Natural killer cell (primary cell): ENCODE measurements around the gene CCDC9B. TPM values are rescaled to one million over a fixed set of nuclear protein-coding genes. Genes with fewer than 3 reads are reported as not detected.

Experiments used
- ATAC-seq, 3 donors: fragments of 150-1000 bp in 2 of 3; fragments of 200-7000 bp in 1 of 3; cut with Tn5 transposase; 1 replicate in 1 of 3; 2 replicates in 2 of 3; pipeline ENCODE4 v1.10.0; 2021; ENCODE audit warnings: mild to moderate bottlenecking in 2 of 3, moderate library complexity in 2 of 3
- DNase-seq, 2 donors: peaks; one replicate each; pipeline versions ENCODE4 v3.0.0 to v3.0.0-alpha.2; 2013 to 2021; ENCODE audit warnings: mixed read lengths in 1 of 2
- H3K27ac ChIP-seq: one replicate; pipeline ENCODE4 v1.5.1; 2013; ENCODE audit warnings: mild to moderate bottlenecking, low read length
- H3K27me3 ChIP-seq: one replicate; pipeline ENCODE4 v1.6.1; 2013; ENCODE audit warnings: low read length; ENCODE audit not compliant: control insufficient read depth, insufficient read depth
- H3K36me3 ChIP-seq: one replicate; pipeline ENCODE4 v1.6.1; 2013; ENCODE audit warnings: low read length; ENCODE audit not compliant: control insufficient read depth, insufficient read depth
- H3K4me1 ChIP-seq: one replicate; pipeline ENCODE4 v1.6.1; 2013; ENCODE audit warnings: low read length; ENCODE audit not compliant: control insufficient read depth, insufficient read depth
- H3K4me3 ChIP-seq: one replicate; pipeline ENCODE4 v1.5.1; 2013; ENCODE audit warnings: low read length
- H3K9me3 ChIP-seq: one replicate; pipeline ENCODE4 v1.6.1; 2013; ENCODE audit warnings: low read length; ENCODE audit not compliant: control insufficient read depth, insufficient read depth
- H3K27ac Mint-ChIP-seq, 2 donors: one replicate each; pipeline ENCODE4 v1.8.0; 2022; ENCODE audit warnings: mild to moderate bottlenecking in 2 of 2, mixed read lengths in 2 of 2, moderate library complexity in 1 of 2
- H3K27me3 Mint-ChIP-seq, 2 donors: one replicate each; pipeline ENCODE4 v1.8.0; 2022; ENCODE audit warnings: low read depth in 2 of 2, mixed read lengths in 2 of 2
- H3K36me3 Mint-ChIP-seq: one replicate; pipeline ENCODE4 v1.8.0; 2022; ENCODE audit warnings: mixed read lengths
- H3K4me1 Mint-ChIP-seq, 2 donors: one replicate each; pipeline ENCODE4 v1.8.0; 2022; ENCODE audit warnings: mixed read lengths in 2 of 2
- H3K4me3 Mint-ChIP-seq: one replicate; pipeline ENCODE4 v1.8.0; 2022; ENCODE audit warnings: mild to moderate bottlenecking, moderate library complexity, mixed read lengths
- H3K9me3 Mint-ChIP-seq, 2 donors: one replicate each; pipeline ENCODE4 v1.8.0; 2022; ENCODE audit warnings: mixed read lengths in 2 of 2
- CTCF ChIP-seq: fragments of 200-600 bp; IDR thresholded peaks from one replicate; pipeline ENCODE4 v1.8.0; 2022; ENCODE audit warnings: antibody characterized with exemption
- WGBS: methylation state at CpG from one replicate; pipeline ENCODE4 v1.1.7; 2013; ENCODE audit warnings: missing lambda C conversion rate; ENCODE audit not compliant: insufficient coverage; 5-methylcytosine and 5-hydroxymethylcytosine counted together
- intact Hi-C: fragments of 100-400 bp; cut with micrococcal nuclease; formaldehyde crosslinking; loops from one replicate; pipeline ENCODE4 v1.14.2; 2022
- total RNA-seq, 4 donors: library from RNA; stranded (reverse); fragments of 120-200 nt in 1 of 4; gene quantifications; one replicate each; pipeline versions ENCODE4 v1.2.3 to v1.2.4, GENCODE V29; 2013 to 2022

The CCDC9B gene
- total RNA-seq, 3 donors from 2014 or later (not counting 1 experiment from before 2014, with no cell fraction given) = 4.4 to 5.3 (median 4.7) TPM

DNA sequence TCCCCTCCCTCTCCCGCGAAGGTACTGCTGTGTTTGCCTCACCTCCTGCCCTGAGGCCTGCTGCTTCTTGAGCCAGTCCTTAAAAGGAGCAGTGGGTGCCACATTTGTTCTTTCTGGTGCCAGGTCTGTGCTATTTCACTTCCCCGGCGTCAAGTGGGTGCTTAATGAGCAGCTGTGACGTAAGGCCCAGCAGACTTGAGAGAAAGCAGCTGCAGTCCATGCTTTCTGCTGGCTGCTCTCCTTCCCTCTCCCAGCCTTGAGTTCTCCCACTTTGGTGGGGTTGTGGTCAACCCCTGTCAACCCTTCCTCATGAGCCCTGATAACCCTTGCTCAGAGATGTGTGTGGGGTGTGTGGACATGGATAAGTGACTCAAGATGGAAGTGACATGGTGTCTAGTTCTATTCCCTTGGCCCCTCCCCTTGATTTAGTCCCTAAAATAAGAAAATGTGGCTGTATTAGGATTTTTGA is 10.3 kb downstream of the CCDC9B start:
- Histone ChIP-seq H3K36me3 (no peaks in the 10 kb centered on the region), H3K4me3 (no peak overlapping the region), H3K9me3 (no peaks in the 10 kb centered on the region), H3K4me1 (peaks cover 37% of the 10 kb centered on the region), H3K27ac (no peak overlapping the region), H3K27me3 (no peaks in the 10 kb centered on the region)
- H3K9me3 Mint-ChIP-seq = no peaks in the 10 kb centered on the region
- intact Hi-C loops = loop anchor here (10.0 kb wide), 1 partner anchor 116 kb away; no protein-coding TSS in a partner anchor
- no peak for TF ChIP-seq CTCF
- no peaks in the 10 kb centered on the region for H3K36me3 Mint-ChIP-seq
- ATAC-seq = no peak
- DNase-seq = no peak
- no peak overlapping the region for H3K27ac Mint-ChIP-seq
- H3K27me3 Mint-ChIP-seq = peaks cover 0 to 2% of the 10 kb centered on the region in 2 donors
- peaks cover 23 to 43% of the 10 kb centered on the region in 2 donors for H3K4me1 Mint-ChIP-seq
- no peak overlapping the region for H3K4me3 Mint-ChIP-seq
- 77% methylated on average over 5 of the region's 5 CpGs for WGBS

DNA sequence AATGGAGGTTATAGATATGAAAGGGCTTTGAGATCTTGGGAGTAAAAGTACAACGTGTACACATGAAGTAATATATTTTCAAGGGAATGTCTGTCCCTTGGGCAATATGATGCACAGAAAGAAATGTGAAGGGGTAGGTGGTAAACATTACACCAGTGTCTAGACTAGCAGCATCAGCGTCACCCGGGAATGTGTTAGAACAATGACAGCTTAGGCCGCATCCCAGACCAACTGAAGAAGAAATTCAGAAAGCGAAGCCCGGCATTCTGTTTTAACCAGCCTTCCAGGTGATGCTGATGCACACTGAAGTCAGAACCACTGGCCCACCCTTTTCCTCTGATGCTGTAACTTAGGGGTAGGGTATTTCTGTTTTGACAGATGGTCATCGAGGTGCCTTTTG is 10.9 kb downstream of the CCDC9B start:
- peaks cover 39% of the 10 kb centered on the region for H3K4me1 ChIP-seq
- WGBS = 92% methylated on average over 7 of the region's 7 CpGs
- no peaks in the 10 kb centered on the region for H3K36me3 Mint-ChIP-seq
- H3K27ac ChIP-seq = no peak overlapping the region
- H3K4me1 Mint-ChIP-seq = peaks cover 29 to 49% of the 10 kb centered on the region in 2 donors
- no peaks in the 10 kb centered on the region for H3K36me3 ChIP-seq
- no peak overlapping the region for H3K4me3 ChIP-seq
- H3K9me3 Mint-ChIP-seq = no peaks in the 10 kb centered on the region
- H3K4me3 Mint-ChIP-seq = no peak overlapping the region
- no peak for TF ChIP-seq CTCF
- DNase-seq (no peak), ATAC-seq (no peak)
- H3K27me3 Mint-ChIP-seq = peaks cover 0 to 2% of the 10 kb centered on the region in 2 donors
- H3K9me3 ChIP-seq = no peaks in the 10 kb centered on the region
- no peaks in the 10 kb centered on the region for H3K27me3 ChIP-seq
- intact Hi-C loops = loop anchor here (10.0 kb wide), 1 partner anchor 115 kb away; no protein-coding TSS in a partner anchor
- no peak overlapping the region for H3K27ac Mint-ChIP-seq

DNA sequence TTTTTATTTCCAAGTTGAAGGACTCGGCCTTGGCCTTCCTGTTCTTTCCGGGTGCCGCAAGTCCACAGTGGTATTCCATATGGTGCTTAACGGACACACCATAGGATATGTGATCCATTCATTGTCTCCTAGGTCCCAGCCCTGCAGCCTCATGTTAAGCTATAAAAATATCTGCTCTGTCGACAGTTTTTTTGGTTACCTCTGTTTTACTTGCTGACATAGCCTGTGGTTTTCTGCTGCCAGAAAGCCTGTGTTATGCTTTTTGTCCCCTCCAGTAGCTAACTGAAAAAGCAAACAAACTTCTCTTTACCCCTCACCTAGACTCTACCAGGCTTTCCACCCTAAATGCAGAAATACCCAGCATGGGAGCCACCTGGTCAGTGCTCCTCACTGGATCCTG is 12.0 kb downstream of the CCDC9B start:
- Mint-ChIP-seq H3K27ac (no peak overlapping the region), H3K4me3 (no peak overlapping the region), H3K9me3 (no peaks in the 10 kb centered on the region), H3K36me3 (no peaks in the 10 kb centered on the region), H3K4me1 (peaks cover 31 to 41% of the 10 kb centered on the region in 2 donors), H3K27me3 (peaks cover 0 to 2% of the 10 kb centered on the region in 2 donors)
- Histone ChIP-seq H3K27ac (no peak overlapping the region), H3K36me3 (no peaks in the 10 kb centered on the region), H3K4me1 (peaks cover 34% of the 10 kb centered on the region), H3K4me3 (no peak overlapping the region), H3K27me3 (no peaks in the 10 kb centered on the region), H3K9me3 (no peaks in the 10 kb centered on the region)
- 69% methylated on average over 5 of the region's 5 CpGs for WGBS
- DNase-seq (no peak), ATAC-seq (no peak)
- no peak for TF ChIP-seq CTCF
- intact Hi-C loops = no loop called here

DNA sequence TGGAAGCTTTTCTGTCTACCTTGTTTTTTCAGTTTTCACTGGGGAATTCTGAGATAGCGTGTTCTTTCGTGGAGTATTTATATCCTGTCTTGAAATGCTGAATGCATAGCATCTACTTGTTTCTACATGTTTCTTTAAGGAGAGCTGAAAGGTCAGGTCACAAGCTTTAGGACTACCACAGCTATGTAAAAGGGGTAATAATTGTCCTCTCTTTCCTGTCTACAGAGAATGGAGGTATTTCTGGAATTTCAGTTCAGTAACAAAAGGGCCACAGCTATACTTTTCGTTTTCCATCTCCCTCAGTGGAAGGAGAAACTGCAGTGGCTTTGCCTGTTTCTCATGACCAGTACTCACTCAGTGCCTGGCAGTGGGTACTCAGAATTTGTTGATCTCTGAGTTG is 12.6 kb downstream of the CCDC9B start:
- no peaks in the 10 kb centered on the region for H3K9me3 ChIP-seq
- H3K36me3 ChIP-seq = no peaks in the 10 kb centered on the region
- no peaks in the 10 kb centered on the region for H3K9me3 Mint-ChIP-seq
- no peaks in the 10 kb centered on the region for H3K27me3 ChIP-seq
- TF ChIP-seq CTCF = no peak
- H3K36me3 Mint-ChIP-seq = no peaks in the 10 kb centered on the region
- no peak overlapping the region for H3K27ac Mint-ChIP-seq
- intact Hi-C loops = no loop called here
- DNase-seq (no peak), ATAC-seq (no peak)
- H3K27me3 Mint-ChIP-seq = peaks cover 0 to 2% of the 10 kb centered on the region in 2 donors
- no peak overlapping the region for H3K4me3 Mint-ChIP-seq
- peaks cover 29% of the 10 kb centered on the region for H3K4me1 ChIP-seq
- no peak overlapping the region for H3K27ac ChIP-seq
- no peak overlapping the region for H3K4me3 ChIP-seq
- H3K4me1 Mint-ChIP-seq = peaks cover 33 to 40% of the 10 kb centered on the region in 2 donors
- 88% methylated on average over 3 of the region's 3 CpGs for WGBS
